Measurements from ENCODE around the gene SKAP1. TPM values are rescaled to one million over a fixed set of nuclear protein-coding genes. Genes with fewer than 3 reads are reported as not detected.
"Not testable (repeated sequence)": the region's sequence is repeated elsewhere in the genome, so short reads cannot be mapped to it uniquely, and the experiment has no call there.

The SKAP1 gene
- total RNA-seq, 2 experiments from 2014 or later, result 71.7 to 77.6 TPM

GRCh38 chr17:48247038-48247437 is 183.0 kb downstream of the SKAP1 start:
- no peaks in the 10 kb centered on the region for H3K36me3 Mint-ChIP-seq
- H3K4me3 Mint-ChIP-seq, result no peak overlapping the region
- H3K9me3 Mint-ChIP-seq, result no peaks in the 10 kb centered on the region
- intact Hi-C loops (cut with micrococcal nuclease), result no loop called here
- DNase-seq, result no peak
- H3K27ac Mint-ChIP-seq, result no peak overlapping the region
- ChIA-PET POLR2A (no interaction called here), CTCF (interaction anchor here (0.9 to 2.5 kb wide), 3 partner anchors 16 to 61 kb away, joined by 3 to 11 read pairs (median 3); no protein-coding TSS in a partner anchor)
- H3K4me1 Mint-ChIP-seq (ENCODE audit: low read depth), result peaks cover 43% of the 10 kb centered on the region
- H3K27me3 Mint-ChIP-seq, result no peaks in the 10 kb centered on the region

DNA sequence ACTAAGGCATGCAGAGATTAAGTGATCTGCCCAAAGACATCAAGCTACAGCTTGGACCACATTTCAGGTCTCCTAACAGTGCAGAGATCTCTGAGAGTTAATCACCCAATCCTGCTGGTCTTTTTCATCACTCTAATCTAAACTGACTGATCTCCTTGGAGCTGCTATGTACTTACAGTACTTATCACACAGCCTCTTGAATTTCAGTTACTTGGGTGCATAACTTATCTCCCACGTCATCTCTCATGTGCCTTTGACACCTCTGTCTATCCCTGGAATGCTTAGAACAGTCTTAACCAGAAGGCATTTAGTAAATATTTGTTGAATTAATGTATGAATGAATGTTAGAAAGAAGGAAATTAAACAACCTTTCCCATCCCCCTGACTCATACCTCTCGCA is 183.4 kb downstream of the SKAP1 start:
- no peaks in the 10 kb centered on the region for H3K36me3 Mint-ChIP-seq
- CTCF ChIA-PET, result interaction anchor here (0.9 to 2.5 kb wide), 3 partner anchors 8 to 52 kb away, joined by 3 to 11 read pairs (median 3); no protein-coding TSS in a partner anchor
- H3K4me3 Mint-ChIP-seq, result no peak overlapping the region
- POLR2A ChIA-PET, result no interaction called here
- intact Hi-C loops (cut with micrococcal nuclease), result no loop called here
- no peaks in the 10 kb centered on the region for H3K27me3 Mint-ChIP-seq
- no peak overlapping the region for H3K27ac Mint-ChIP-seq
- peaks cover 47% of the 10 kb centered on the region for H3K4me1 Mint-ChIP-seq (ENCODE audit: low read depth)
- no peaks in the 10 kb centered on the region for H3K9me3 Mint-ChIP-seq
- DNase-seq, result no peak

DNA sequence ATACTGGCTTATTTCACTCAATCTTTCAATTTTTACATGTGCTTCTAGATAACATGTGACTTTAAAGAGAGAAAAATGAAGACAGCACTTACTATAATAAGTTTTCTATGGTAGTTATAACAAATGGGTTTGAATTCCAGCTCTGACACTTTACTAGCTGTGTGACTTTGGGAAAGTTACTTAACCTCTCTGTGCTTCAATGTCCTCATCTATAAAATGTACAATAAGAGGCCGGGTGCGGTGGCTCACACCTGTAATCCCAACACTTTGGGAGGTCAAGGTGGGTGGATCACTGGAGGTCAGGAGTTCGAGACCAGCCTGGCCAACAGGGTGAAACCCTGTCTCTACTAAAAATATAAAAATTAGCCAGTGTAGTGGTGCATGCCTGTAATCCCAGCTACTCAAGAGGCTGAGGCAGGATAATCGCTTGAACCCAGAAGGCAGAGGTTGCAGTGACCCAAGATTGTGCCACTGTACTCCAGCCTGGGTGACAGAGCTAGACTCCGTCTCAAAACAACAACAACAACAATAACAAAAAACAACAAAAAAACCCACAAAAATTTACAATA is 184.5 kb downstream of the SKAP1 start:
- DNase-seq; H3K36me3 Mint-ChIP-seq; H3K27ac Mint-ChIP-seq; intact Hi-C loops (cut with micrococcal nuclease); H3K27me3 Mint-ChIP-seq; H3K4me3 Mint-ChIP-seq; POLR2A ChIA-PET; H3K9me3 Mint-ChIP-seq: not testable (repeated sequence)
- CTCF ChIA-PET, result interaction anchor here (0.9 to 2.5 kb wide), 3 partner anchors 9 to 348 kb away, joined by 3 to 11 read pairs (median 3); partner anchors contain the start of gene HOXB5
- H3K4me1 Mint-ChIP-seq (ENCODE audit: low read depth), result peaks cover 58% of the 10 kb centered on the region

DNA sequence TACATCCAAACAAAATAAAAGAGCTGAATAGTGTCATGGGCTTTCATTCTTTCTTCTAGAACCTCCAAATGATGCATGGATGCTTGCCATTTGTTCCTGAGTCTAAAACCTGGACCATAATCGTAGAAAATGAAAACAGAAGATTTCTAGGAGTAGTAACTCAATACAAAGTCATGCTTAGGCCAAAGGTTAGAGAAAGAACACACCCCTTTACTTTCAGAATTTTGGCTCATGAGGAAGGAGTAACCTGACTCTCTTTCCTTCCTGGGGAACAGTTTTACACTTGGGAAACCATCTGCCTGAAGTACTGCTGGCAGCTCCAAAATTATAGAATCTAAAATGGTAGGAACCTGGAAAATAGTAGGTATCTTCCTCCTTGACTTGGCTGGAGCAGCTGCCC is 185.2 kb downstream of the SKAP1 start:
- no peaks in the 10 kb centered on the region for H3K36me3 Mint-ChIP-seq
- CTCF ChIA-PET, result interaction anchor here (0.9 to 2.5 kb wide), 2 partner anchors 18 to 349 kb away, joined by 3 to 11 read pairs; partner anchors contain the start of gene HOXB5
- POLR2A ChIA-PET, result no interaction called here
- H3K27me3 Mint-ChIP-seq, result no peaks in the 10 kb centered on the region
- no peaks in the 10 kb centered on the region for H3K9me3 Mint-ChIP-seq
- no peak for DNase-seq
- intact Hi-C loops (cut with micrococcal nuclease), result no loop called here
- no peak overlapping the region for H3K4me3 Mint-ChIP-seq
- no peak overlapping the region for H3K27ac Mint-ChIP-seq
- H3K4me1 Mint-ChIP-seq (ENCODE audit: low read depth), result peaks cover 64% of the 10 kb centered on the region

DNA sequence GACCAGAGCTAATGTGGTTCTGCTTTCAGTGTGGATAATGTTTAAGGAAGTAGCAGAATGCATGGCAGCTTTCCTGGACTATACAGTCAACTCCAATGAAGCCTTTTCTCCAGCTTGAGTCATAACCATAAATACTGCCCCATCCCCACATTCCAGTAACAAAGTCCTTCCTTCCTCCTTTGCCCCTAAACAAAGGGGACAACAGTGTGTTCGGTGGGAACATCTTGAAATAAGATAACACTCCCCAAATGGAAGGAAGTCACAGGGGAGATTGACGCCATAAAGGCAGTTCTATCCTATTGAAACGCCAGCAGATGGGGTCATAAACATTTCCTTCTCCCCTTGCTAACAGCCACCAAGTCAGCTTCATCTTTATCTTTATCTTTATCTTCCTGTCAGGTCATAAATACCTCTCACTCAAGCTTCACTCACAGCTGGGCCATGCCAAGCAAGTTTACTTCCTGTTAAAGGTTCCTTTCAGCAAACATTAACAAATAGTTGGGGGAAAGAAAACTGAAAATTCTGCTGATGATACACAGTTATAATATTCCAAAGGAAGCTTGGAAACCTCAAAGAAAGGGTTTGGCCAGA is 185.8 kb downstream of the SKAP1 start:
- Mint-ChIP-seq H3K9me3 (no peaks in the 10 kb centered on the region), H3K4me3 (no peak overlapping the region), H3K27me3 (no peaks in the 10 kb centered on the region), H3K27ac (peak overlapping the region; percentile 0), H3K4me1 (ENCODE audit: low read depth) (peaks cover 70% of the 10 kb centered on the region), H3K36me3 (no peaks in the 10 kb centered on the region)
- CTCF ChIA-PET, result interaction anchor here (0.9 to 2.1 kb wide), 2 partner anchors 18 to 349 kb away, joined by 3 to 7 read pairs; partner anchors contain the start of gene HOXB5
- no peak for DNase-seq
- POLR2A ChIA-PET, result no interaction called here
- intact Hi-C loops (cut with micrococcal nuclease), result no loop called here

DNA sequence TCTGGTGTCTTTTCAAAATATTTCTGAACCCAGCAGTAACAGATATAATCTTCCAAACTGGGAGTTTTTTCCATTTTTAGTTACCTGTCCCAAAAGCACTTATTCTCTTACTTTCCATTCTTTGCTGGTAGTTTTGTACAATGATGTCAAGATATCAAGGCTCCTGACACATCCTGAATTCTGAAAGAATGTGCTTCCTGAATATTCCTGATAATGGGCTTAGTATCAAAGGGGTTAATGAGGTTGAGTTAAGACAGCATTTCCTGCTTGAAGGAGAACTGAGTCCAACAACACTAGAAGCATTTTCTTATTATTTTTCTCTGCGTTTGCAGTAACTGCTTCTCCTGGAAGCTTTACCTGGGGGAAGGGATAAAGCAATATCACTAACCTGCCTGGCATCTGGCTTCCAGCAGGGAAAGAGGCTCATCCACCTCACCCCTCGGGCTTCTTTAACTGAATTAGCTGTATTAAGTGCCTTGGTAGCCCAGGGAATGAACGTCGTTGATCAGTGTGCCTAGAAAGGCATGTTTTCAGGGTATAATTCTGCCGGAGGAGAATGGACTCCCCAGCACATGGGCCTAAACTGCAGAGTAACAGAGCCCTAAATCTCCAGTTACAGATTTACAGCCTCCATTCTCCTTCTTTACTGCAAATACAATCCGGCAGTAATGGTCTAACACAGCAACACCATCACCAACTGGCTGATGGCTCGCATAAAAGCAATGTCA is 188.1 kb downstream of the SKAP1 start:
- Mint-ChIP-seq H3K4me3 (no peak overlapping the region), H3K9me3 (no peaks in the 10 kb centered on the region), H3K4me1 (ENCODE audit: low read depth) (peaks cover 83% of the 10 kb centered on the region), H3K27ac (no peak overlapping the region), H3K36me3 (peaks cover 3% of the 10 kb centered on the region), H3K27me3 (no peaks in the 10 kb centered on the region)
- ChIA-PET CTCF (interaction anchor here (0.9 to 2.1 kb wide), 3 partner anchors 13 to 351 kb away, joined by 3 to 7 read pairs (median 3); no protein-coding TSS in a partner anchor), POLR2A (interaction anchor here (0.6 kb wide), 1 partner anchor 779 kb away, joined by 3 read pairs; no protein-coding TSS in a partner anchor)
- intact Hi-C loops (cut with micrococcal nuclease), result no loop called here
- DNase-seq, result no peak

DNA sequence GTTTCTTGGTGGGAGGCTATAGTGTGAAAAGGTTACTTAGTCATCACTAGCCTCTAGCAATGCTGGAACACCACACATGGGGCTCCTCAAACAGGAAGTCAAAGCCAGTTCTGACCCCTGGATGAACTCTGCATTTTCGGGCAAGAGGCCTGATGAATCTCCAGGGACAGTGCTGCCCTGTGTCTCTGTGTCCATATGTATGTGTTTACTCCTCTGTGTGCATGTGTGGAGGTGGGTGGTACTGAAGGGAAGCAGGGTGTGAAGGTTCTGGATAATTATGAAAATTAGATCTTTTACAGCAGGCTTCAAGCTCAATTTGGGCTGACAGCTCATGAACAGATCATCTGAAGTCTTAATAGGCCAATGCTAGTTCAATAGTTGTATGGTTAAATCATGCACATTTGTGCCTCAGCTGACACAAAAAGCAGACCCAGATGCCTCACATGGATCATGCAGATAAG is 188.9 kb downstream of the SKAP1 start:
- Mint-ChIP-seq H3K9me3 (no peaks in the 10 kb centered on the region), H3K36me3 (peaks cover 3% of the 10 kb centered on the region), H3K27ac (peak overlapping the region; percentile 47), H3K4me3 (no peak overlapping the region), H3K27me3 (no peaks in the 10 kb centered on the region), H3K4me1 (ENCODE audit: low read depth) (peaks cover 78% of the 10 kb centered on the region)
- ChIA-PET CTCF (interaction anchor here (0.6 to 1.2 kb wide), 2 partner anchors 11 to 352 kb away, joined by 3 read pairs; no protein-coding TSS in a partner anchor), POLR2A (interaction anchor here (0.6 kb wide), 1 partner anchor 779 kb away, joined by 3 read pairs; no protein-coding TSS in a partner anchor)
- peak; percentile 46 for DNase-seq
- intact Hi-C loops (cut with micrococcal nuclease), result no loop called here

DNA sequence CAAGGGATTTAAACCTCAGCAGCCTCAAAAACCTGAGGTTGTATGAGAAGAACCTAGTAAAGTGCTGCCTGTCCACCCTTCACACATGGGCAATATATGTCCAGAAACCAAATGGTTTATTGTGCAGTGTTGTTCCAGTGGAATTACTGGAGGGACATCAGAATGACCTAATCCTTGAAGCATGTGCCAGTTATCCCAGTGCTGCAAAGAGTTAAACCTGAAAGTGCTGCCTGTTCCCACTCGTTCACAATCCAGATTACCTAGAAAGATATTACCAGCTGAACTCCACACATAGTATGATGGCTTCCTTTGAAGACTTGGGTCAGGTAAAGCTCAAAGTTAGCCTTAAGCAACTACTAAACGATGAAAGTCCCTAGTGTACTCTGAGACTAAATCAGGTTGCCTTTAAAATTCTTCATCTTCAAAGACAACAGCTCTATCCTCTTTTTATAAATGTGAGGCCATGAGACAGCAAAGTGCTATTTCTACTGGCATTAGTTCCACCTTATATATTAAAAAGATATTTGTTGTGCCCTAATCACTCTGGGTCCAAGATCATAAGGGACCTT is 189.4 kb downstream of the SKAP1 start:
- ChIA-PET POLR2A (no interaction called here), CTCF (interaction anchor here (0.6 to 1.2 kb wide), 2 partner anchors 11 to 352 kb away, joined by 3 read pairs; no protein-coding TSS in a partner anchor)
- intact Hi-C loops (cut with micrococcal nuclease), result no loop called here
- Mint-ChIP-seq H3K4me1 (ENCODE audit: low read depth) (peaks cover 77% of the 10 kb centered on the region), H3K4me3 (no peak overlapping the region), H3K27me3 (no peaks in the 10 kb centered on the region), H3K9me3 (no peaks in the 10 kb centered on the region), H3K27ac (no peak overlapping the region), H3K36me3 (peaks cover 3% of the 10 kb centered on the region)
- no peak for DNase-seq

GRCh38 chr17:48240122-48240521 is 189.9 kb downstream of the SKAP1 start:
- ChIA-PET CTCF (interaction anchor here (0.9 kb wide), 1 partner anchor 20 kb away, joined by 3 read pairs; no protein-coding TSS in a partner anchor), POLR2A (no interaction called here)
- Mint-ChIP-seq H3K27ac (no peak overlapping the region), H3K9me3 (no peaks in the 10 kb centered on the region), H3K27me3 (no peaks in the 10 kb centered on the region), H3K4me1 (ENCODE audit: low read depth) (peaks cover 72% of the 10 kb centered on the region), H3K4me3 (no peak overlapping the region), H3K36me3 (peaks cover 3% of the 10 kb centered on the region)
- no peak for DNase-seq
- intact Hi-C loops (cut with micrococcal nuclease), result no loop called here

- Mint-ChIP-seq H3K36me3 (peaks cover 3% of the 10 kb centered on the region), H3K4me1 (ENCODE audit: low read depth) (peaks cover 67% of the 10 kb centered on the region), H3K27ac (no peak overlapping the region), H3K4me3 (no peak overlapping the region), H3K9me3 (no peaks in the 10 kb centered on the region), H3K27me3 (no peaks in the 10 kb centered on the region)
- ChIA-PET CTCF (interaction anchor here (0.9 to 1.8 kb wide), 2 partner anchors 11 to 20 kb away, joined by 3 to 4 read pairs; no protein-coding TSS in a partner anchor), POLR2A (no interaction called here)
- intact Hi-C loops (cut with micrococcal nuclease), result no loop called here
- DNase-seq, result no peak
Measured at GRCh38 chr17:48239603-48239995, 190.4 kb downstream of the SKAP1 start.

- POLR2A ChIA-PET, result no interaction called here
- peaks cover 62% of the 10 kb centered on the region for H3K4me1 Mint-ChIP-seq (ENCODE audit: low read depth)
- H3K36me3 Mint-ChIP-seq, result peaks cover 3% of the 10 kb centered on the region
- DNase-seq, result no peak
- intact Hi-C loops (cut with micrococcal nuclease), result no loop called here
- H3K27ac Mint-ChIP-seq, result no peak overlapping the region
- H3K4me3 Mint-ChIP-seq, result no peak overlapping the region
- no peaks in the 10 kb centered on the region for H3K9me3 Mint-ChIP-seq
- CTCF ChIA-PET, result interaction anchor here (0.5 to 1.8 kb wide), 4 partner anchors 10 to 25 kb away, joined by 3 to 4 read pairs (median 4); no protein-coding TSS in a partner anchor
- H3K27me3 Mint-ChIP-seq, result no peaks in the 10 kb centered on the region
Measured at GRCh38 chr17:48238933-48239602, 190.9 kb downstream of the SKAP1 start.

Measured in activated CD4-positive, alpha-beta memory T cell treated with anti-CD3 and anti-CD28 coated beads for 36 hours (primary cell).